ACHN (cell line): ENCODE data around the gene TMEM255B.
A peak's percentile ranks its signal among the peaks of the same experiment; 100 is the strongest.

ENCODE experiments used
- DNase-seq: peaks from one replicate; pipeline ENCODE4 v3.0.0-alpha.2; 2015
- in situ Hi-C: cut with HindIII; loops from 2 replicates; pipeline ENCODE4 v1.10.0; 2017; ENCODE audit warnings: low sequenced_read_pairs, low pct_ligation_motif_present, low pct_unique_long_range_greater_than_20kb

Gene TMEM255B

DNA sequence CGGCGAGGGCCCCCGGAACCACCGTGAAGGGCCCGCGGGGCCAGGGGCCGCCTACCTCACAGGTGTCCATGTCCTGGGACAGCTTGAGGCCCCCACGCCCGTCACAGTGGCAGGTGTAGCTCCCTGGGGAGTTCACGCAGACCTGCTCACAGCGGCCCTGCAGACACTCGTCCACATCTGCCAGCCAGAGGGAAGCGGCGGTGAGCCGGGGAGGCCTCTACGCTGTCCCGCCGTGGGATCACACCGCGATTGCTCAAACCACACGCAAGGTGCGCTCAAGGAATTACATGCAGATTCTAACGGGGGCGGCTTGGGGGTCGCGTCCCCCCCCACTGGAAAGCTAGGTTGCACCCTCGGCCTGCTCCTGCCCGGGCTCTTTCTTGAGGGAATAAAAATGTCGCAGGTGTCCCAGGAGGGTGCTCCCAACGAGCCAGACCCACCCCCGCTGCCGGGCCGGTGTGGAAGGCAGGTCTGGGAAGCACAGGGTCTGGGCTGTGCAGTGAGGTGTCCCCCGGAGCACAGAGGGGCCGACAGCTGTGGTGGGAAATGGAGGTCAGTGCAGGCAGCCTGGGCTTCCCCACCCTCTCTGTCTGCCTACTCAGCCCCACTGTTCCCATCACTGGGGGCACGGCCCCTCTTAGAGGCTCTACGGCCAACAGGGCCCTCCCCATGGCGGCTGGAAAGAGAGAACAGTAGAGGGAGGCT, 75.6 kb downstream of the TMEM255B start:
- in situ Hi-C loops = no loop called here
- no peak for DNase-seq

DNA sequence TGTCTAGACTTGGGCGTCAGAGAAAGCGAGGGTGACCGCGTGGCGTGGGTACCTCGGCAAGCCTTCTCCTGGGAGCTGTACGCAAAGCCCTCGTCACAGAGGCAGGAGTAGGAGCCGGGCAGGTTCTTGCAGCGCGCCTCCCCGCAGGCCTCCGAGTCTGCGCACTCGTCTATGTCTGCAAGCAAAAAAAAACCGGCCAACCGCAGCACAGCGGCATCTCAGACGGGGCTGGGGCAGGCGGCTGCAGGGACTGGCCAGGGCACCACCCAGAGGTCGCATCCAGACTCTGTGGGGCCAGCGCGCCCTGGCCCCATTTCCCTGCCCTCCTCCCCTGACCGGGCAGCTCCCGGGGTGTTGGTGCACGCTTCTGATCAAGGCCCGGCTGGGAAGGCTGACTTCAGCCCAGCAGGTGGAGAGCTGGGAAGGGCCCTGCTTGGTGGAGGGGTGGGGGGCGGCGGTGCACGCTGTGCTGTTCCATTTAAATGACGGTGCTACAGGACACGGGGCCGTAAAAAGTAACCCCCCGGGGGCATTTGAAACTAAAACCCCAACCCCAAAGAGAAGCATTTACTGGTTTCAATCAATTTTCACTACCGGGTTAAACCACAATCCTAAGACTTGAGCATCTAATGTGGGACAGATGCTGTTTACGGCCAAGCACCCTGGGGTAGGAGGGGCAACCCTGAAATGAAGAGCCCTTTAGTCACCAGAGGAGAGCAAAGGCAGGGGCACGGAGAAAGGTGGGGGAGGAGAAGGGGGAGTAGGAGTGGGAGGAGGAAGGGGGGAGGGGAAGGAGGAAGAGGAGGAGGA, 76.6 kb downstream of the TMEM255B start:
- in situ Hi-C loops = no loop called here
- no peak for DNase-seq

DNA sequence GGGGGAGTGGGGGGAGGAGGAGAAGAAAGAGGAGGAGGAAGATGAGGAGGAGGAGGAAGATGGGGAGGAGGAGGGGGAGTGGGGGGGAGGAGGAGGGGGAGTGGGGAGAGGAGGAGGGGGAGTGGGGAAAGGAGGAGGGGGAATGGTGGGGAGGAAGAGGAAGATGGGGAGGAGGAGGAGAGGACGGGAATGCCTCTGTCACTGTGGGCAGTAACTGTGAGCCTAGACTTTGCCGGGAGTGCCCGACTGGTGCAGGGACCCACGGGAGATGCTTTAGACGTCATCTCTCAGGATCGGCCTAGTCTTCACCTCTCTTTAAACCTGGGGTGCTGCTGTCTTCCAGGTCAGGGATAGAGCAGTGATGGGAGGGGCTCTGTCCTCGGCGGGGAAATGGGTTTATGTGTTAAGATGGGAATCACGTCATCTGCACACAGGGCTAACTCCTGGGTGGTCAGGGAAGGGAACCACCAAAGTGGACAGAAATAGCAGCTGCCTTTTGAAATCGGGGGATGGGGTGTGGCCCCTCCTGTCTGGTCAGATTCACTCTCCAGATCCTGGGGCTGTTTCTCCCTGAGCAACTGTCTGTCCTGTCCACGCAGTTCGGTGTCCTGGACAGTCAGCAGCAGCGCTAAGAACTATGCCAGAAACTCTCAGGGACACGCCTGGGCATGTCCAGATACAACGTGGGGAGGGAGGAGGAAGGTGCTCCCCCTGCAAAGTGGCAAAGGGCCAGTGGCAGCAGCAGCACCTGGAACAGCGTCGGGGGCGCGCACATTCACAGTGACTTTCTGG, 77.9 kb downstream of the TMEM255B start:
- in situ Hi-C loops = no loop called here
- peak; percentile 60 for DNase-seq

DNA sequence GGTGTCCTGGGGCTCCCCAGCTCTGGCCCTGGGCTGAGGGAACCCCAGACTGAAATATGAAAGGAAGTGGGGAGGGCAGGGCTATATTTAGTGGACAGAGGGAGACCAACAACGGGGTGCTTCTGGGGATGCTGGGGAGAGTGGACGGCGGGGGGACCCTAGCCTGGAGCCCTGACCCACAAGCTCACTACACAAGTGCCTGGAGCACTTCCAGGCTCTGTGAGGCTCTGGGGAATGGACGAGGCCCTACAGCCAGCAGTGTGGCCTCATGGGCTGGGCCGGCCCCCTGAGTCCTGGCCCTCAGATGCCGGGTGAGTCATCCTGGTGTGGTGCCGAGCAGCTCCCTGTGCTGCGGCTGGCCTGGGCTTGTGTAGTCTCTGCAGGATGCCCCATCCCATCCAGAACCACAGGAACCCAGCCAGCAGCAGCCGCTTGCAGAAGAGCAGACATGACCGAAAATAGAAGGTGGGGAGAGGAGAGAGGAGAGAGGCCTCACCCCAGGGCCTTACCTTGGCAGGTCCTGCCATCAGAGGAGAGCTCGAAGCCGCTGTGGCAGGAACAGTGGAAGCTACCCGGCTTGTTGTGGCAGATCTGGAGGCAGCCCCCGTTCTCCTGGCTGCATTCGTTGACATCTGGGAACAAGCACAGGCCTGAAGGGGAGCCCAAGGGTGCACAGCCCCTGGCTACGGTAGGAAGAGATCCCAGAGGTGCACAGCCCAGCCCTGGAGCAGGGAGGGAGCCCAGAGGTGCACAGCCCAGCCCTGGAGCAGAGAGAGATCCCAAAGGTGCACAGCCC, 78.7 kb downstream of the TMEM255B start:
- in situ Hi-C loops = no loop called here
- peak; percentile 94 for DNase-seq

DNA sequence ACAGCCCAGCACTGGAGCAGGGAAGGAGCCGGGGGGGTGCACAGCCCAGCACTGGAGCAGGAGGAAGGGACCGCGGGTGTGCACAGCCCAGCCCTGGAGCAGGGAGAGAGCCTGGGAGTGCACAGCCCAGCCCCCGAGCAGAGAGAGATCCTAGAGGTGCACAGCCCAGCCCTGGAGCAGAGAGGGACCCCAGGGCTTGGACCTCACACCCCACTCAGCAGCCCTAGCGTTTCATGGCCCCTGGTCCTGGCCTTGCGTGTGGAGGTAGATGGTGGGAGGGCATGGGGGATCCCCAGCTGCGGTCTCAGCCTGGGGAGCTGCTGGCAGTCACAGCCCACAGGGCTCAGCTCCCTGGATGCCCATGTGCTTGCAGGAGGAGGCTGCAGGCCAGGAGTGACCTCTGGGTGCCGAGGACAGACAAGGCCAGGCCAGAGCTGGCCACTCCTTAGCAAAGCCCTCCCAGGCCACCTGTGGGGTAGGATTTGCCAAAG, 79.7 kb downstream of the TMEM255B start:
- in situ Hi-C loops = no loop called here
- peak; percentile 40 for DNase-seq

DNA sequence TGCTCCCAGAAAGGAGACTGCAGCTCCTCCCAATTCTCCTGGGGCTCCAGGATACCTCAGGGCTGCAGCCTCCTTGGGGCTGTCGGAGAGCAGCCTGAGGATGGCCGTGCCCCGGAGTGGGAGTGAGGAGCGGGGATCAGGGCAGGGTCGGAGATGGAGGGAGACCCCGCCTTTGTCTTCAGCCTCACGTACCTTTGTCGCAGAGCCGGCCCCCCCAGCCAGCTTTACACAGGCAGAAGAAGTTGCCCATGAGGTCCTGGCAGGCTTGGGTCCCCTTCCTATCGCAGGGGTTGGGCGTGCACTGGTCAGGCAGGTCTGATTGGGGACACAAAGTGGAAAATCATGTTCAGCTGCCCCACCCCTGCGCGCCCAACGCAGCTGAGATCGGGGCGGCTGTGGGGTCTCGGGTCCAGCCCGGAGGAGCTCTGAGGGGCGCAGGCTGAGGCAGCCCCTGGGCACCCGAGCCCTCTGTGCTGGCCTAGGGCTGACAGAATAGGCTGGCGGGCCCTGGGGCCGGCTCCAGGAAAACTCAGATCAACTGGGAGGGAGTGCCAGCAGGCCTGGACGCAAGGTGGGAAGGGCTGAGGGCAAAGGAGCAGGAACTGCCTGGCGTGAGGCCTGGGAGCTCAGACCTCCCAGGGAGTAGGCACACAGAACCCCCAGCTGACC, 80.6 kb downstream of the TMEM255B start:
- no peak for DNase-seq
- in situ Hi-C loops = no loop called here

DNA sequence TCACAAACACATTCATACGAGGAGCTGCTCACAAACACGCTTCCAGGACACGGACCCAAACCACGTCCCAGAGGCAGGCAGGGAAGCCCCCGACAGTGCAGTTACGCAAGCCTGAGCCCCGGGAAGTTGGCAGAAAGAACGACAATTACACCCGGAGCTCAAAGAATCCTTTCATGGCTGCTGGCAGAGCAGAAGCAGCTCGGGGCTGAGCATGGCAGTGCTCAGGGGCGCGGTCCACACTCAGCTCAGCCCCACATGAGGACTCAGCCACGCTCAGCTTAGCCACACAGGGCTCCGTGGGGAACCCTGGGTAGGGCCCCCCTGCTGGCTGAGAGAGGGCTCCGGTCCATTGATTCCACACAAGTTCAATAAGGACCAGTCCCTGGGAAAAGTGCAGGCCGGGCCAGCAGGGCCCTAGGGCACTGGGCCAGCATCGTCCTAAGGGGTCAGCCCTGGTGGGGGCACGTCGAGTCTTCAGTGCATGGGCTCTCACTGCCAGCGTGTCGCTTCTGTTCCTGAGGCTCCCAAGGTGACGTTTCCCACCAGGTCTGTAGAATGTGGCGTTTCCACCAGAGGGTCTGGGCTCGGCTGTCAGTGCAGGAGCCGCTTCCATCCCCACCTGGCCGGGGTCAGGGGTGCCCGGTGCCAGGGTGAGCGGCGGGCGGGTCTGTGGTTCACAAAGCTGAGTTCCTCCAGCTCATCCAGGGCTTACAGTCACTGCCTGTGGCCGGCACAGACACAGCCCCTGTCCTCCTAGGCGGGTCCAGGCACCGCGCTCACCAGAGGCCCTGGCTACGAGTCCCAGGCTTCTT, 81.7 kb downstream of the TMEM255B start:
- in situ Hi-C loops = no loop called here
- DNase-seq = no peak

DNA sequence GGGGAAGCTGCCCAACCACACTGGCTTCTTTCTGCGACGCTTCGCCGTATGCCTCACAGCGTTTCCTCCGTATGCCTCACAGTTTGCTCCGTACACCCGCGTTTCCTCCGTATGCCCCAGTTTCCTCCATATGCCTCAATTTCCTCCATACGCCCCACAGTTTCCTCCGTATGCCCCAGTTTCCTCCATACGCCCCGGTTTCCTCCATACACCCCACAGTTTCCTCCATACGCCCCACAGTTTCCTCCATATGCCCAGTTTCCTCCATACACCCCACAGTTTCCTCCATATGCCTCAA, 82.3 kb downstream of the TMEM255B start:
- DNase-seq = no peak
- in situ Hi-C loops = no loop called here

DNA sequence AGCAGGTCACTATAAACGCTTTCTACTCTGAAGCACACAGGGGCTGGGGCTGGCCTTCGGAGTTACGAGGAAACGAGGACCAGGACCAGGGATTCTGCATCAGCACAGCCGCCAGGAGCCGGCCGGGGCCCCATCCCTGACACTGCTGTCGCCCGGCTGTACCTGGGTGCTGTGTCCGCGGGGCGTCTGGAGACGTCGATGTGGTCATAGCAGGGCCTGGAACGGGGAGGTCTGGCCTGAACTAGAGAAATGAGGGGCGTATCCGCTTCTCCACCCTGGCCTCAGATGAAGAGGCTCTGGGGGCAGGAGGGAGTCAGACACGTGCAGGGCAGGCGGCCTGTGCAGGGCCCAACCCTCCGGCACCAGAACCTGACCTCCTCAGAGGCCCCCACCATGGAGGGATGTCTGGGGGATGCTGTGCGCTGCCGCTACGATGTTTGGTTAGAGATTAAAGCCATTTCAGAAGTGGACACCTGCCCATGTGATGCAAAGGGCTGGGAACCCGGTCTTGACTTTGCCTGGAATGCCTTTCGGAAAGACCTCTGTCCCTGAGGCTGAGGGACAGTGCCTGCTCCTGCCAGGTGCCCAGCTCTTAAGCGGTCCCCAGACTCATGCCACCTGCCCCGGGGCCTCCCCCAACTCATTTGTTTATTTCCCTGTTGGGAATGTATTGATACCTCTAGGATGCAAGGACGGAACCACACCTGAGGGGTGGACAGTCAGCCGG, 83.5 kb downstream of the TMEM255B start:
- no peak for DNase-seq
- in situ Hi-C loops = no loop called here

DNA sequence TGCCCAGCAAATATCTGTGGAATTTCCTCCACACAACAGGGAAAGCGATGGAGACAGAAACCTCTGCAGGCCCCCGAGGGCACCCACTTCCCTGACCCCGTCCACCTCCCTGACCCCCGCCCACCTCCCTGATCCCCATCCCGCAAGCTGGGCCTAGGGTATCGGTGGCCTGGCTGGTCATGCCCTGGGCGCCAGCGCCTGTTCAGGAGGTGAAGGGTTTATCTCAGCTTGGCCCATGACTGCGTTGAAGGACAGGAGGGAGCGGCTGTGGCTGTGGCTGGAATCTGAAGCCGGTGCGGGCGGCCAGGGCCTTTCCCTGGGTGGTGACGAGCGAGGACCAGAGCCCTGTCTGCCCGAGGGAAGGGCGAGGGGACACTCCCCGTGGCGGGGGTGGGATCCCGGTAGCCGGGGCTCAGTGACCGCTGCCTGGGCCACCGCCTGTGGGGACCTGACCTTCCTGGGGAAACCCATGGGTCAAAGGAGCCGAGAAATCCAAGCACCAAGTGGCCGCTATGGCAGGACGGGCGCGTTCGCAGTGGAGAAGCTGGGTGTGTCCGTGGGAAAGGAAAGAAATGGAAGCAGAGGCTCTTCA, 84.1 kb downstream of the TMEM255B start:
- in situ Hi-C loops = no loop called here

DNA sequence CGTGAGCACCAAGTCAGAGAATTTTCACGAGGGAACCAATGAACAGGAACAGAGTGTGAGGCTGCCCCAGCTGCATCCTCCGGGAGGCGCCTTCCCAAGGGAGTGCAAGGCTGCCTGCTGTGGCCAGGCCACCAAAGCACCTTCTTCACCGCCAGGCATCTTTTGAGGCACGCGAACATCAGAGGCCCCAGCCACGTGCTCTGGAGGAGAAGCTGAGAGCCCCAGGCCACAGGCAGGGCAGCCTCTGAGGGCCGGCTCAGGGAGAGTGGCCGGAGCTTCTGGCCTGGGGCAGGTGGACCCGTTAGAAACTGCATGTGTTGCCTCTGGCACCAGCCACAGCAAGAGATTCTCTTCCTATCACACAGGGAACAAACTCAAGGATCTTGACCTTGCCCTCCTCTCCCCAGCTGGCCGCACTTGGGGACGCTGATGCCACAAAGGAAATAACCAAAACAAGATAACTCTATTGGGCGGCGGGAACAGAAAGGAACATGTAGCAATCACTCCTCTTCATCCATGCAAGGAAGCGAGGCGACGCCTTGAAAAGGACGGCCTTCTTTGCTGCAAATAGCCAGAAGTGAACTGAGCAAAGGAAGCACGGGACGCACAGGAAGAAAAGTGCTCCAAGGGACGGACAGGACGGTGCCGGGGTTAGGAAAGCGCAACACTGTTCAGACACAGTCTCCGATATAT, 85.0 kb downstream of the TMEM255B start:
- DNase-seq = no peak
- in situ Hi-C loops = no loop called here

More for the DNA sequence above, 84.1 kb downstream of the TMEM255B start:
- DNase-seq = no peak

DNA sequence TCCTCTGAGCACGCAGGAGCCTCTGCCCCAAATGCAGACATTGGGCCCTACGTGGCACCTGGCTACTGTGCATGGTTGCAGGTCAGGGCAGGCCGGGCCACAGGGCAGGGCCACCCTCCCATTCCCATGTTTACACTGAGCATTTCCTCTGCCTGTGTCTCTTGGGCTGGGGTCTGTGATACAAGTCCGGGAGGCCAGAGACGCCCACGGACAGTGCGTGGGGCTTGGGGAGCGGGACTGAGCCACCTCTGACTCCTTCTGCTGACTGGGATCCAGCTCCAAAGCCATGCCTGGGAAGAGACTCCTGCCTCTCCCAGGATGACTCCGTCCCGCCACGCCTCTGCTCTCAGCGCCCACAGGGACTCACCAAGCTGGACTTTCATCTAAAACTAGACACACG, 86.0 kb downstream of the TMEM255B start:
- DNase-seq = no peak
- in situ Hi-C loops = no loop called here

DNA sequence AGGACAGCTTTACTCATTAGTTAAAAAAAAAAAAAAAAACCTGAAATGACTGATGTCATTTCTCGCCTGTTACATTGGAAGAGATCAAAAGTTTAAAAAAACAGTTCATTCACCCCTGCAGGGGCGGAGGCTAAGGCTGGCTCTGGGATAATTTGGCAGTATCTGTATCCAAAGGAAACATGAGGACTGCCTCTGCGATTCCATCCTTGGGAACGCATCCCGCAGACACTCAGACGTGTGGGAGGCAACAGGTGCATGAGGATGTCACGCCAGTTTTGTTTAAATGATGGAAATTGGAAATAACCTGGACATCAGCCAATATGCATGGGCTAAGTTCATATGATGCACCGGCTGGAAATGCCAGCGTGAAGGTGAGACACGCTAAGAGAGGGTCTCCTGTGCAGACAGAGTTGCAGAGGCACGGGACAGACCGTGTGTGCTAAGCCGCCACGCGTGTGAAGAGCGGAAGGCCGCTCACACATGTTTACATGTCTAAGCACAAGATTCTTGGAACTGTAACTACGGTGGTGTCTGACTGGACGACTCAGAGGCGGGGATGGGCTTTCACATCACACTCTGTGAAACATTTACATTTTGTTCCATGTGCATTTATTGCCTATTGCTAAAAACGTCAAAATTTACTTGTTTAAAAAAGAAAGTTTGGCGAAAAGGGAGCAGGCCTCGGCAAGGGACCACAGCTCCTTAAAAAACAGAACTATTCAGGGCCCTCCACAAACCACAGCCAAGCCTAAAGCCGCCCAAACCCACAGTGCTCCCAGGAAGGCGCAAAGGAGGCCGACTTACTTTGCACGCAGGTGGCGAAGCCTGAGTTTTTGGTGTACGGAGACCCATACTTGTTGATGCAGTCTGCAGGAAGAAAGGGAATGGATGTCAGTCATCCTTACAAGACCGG, 87.0 kb downstream of the TMEM255B start:
- no peak for DNase-seq
- in situ Hi-C loops = no loop called here

DNA sequence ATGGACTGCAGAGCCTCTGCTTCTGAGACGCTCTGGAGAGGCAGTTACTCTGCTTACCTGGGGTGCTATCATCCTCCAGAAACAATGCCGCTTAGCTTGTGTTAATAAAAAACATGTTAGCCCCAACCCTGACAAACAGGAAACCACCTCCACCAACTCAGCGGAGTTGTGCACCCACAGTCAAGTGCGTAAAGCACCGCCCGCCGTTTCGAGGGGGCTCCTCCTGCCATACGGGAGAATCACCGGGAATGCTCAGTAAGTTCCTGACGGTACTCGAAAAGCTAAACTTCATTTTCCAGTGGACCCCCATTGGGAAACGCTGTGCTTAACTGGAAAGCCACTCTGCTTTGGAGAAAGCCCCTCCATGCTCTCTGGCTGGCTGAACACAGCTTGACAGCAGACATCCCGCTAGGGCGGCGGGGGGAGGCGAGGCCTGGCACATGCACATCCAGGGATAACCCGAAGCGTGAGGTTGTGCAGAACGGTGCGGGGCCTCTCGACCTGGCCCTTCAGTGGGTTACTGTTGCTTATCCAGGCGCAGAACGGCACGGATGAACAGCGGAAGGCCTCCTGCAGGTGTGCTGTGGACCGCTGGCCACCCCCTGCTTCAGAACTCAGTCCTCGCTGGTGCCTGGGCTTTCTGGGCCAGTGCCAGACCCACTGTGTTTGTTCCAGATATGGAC, 87.8 kb downstream of the TMEM255B start:
- in situ Hi-C loops = no loop called here
- no peak for DNase-seq
